CD4-positive, alpha-beta T cell treated with Interleukin-15 for 4 hours (primary cell): Measurements from ENCODE around the gene EFNA3.

Experiments used
- DNase-seq: peaks from one replicate; pipeline ENCODE4 v3.0.0-alpha.2; 2020; ENCODE audit warnings: low spot score

Gene EFNA3

DNA sequence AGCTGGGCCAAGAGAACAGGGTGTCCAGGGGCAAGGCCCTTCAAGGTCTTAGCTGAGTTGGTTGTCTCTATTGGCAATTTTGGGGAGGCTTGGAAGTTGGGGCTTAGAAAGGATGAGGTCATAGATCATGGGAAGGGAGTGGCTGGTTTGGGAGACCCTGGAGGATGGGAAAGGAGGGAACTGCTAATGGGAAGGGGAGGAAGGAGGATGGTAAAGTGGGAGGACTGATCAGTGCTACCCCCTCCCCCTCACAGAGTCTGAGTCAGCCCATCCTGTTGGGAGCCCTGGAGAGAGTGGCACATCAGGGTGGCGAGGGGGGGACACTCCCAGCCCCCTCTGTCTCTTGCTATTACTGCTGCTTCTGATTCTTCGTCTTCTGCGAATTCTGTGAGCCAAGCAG lies 10.0 kb upstream of the EFNA3 start:
- no peak for DNase-seq

DNA sequence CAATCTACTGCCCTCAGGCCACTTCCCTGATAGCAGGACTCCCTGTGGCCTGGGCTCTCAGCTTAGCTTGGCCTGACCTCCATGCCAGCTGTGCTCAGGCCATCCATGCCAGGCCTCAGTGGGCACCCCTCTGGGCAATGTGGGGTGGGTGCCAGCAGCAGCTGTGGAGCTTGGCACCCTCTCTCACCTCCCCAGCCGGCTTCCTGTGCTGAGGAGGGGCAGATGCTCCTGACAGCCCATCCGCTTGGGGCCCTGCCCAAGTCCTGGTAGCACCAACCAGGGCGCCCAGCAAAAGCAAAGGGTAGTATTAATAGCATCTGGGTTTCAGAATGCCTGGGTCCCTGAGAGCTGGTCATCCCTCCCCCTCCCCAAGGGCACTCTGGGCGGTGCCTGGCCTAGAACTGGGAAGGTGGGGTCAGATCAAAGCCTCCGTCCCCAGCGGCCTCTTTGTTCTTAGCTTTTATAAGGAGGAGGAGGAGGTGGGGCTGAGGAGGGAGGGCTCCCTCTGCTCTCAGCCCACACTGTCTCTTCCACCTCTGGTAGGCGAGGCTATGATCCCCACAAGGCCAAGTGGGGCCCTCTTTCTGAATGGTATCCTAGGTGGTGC lies 9.0 kb upstream of the EFNA3 start:
- no peak for DNase-seq

DNA sequence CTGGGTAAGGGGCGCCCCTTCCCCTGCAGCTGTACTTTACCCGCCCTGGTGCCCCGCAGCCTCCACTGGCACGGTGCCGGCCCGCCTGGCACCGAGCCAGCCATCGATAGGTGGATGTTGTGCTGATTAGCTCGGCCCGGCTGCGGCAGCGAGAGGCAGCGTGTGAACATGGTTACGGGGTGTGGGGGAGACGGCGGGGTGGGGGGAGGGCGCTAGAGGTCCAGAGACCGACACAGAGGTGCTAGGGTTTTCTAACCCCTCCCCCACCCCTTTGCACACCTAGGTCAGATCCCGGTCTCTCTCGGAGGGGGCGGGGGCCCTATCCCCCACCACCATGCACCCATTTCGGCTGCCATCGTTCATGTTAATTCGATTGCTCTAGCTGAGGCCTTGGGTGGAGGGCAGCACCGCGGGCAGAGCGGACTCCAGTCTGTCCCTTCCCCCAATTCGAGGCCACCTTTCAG lies 8.4 kb upstream of the EFNA3 start:
- no peak for DNase-seq

DNA sequence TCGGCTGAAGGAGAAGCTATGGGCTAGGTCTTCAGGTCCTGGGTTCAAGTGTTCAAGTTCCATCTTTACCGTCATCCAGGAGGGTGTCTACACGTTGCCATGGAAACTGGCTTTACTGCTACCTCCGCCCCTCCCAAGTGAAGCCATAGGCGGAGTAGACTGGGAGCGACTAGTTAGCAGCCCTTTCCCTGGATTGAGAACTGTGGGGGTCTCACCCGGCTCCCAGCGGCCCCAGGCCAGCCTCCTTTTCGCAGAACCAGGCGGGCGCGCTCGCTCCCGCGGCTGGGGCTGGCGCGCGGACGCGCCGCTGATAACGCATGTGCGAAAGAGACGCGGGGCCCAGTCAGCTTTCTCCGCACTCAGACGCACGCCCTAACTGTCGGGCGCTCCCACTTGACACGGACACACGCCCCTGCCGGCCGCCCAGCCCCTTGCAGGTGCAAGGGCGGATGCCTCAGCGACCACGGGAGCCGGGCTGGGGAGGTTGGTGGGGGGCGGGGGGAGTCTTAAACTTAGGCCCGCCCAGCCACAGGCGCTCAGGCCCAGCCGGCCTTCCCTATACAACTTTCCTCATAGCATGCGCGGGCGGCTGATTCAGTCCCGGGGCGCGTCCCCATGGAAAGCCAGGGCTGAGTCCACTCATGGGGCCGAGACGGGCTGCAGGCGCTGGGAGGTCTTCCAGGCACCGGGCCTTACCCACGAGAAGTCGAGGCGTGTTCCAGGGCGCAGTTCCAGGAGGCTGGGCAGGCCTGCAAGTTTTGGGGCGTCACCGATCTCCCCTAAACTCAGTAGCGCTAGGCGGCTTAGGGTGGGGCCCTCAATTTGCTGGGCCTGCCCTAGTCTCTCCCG lies 7.7 kb upstream of the EFNA3 start:
- DNase-seq: peak; percentile 74

DNA sequence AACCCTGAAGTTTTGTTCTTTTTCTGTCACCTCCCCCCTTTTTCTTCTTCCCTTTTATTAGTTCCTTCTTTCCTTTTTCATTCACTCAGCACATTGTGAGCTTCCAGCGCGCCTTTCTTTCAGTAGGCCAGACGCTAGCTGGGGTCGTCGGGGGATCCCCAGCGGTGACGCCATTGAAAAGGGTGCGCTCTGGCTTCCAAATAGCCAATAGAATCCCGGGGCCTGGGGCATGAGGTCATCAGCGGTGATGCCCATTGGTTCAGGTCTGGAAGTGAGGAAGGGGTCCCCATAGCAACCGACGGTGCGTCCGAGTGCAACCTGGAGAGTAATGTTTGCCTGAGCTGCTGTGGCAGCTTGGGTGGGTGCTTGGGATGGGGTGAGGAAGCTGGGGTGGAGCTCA lies 6.9 kb upstream of the EFNA3 start:
- no peak for DNase-seq

DNA sequence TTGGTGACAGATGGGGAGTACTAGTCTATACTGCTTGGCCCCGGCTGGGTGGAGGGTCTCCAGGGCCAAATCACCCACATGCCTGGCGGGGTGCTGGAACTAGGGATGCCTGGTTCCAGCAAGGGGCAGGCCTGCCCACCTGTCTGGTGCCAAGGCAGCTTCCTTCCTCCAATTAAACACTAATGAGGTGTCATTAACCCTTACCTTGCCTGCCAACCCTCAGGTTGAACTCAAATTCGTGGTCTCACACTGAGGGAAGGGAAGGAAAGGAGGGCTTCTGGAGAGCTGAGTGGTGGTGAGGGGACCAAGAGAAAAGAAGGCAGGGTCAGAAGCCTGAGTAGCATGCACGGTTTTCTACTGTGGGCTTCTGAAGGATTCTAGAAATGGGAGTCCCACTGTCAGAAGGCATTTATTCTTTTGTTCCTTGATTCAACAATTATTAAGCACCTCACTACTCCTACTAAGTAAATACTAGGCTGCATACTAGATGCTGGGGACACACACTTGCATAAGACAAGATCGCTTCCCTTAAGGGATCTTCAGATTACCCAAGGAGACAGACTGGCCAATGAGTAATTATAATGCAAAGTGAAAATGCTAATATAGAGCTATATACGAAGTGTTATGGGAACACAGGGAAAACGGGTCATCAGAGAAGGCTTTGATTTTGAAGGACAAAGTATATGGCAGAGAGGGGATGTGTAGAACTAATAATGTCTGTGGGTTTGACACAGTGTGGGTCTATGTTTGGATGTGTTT lies 5.9 kb upstream of the EFNA3 start:
- no peak for DNase-seq

DNA sequence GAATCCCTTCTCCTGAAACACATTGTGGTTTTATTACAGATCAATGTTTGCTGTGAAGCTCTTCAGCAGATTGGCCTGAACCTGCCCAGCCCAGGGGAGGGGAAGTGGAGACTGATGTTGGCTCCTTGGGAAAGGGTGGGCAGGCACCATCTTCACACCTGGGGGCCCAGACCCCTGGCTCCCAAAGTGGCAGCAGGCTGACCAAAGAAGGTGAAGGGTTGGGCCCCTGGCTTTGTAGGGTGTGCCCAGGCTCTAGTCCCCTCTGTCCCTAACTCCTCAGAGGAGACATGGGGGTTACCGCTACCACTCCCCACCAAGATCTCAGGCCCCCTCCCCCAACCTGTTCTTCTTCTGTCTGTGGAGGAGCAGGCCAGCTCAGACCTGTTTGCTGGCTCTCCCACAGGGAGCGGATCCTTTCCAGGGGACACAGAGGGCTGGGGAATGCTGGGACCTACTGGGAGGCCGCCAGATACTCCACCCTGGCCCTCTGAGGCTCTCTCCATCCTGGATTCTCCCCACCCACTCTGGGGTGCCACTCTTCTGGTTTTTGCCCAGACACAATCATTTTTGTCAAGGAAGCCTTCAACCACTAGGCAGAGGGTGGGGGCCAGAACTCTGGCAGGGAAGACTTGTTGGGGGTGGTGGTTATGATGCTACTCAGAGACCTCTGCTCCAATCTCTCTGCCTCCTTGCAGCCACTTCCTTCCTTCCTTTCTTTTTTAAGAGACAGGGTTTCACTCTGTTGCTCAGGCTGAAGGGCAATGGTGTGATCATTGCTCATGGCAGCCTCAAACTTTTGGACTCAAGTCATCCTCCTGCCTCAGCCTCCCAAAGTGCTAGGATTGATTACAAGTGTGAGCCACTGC lies 5.0 kb upstream of the EFNA3 start:
- DNase-seq: no peak

DNA sequence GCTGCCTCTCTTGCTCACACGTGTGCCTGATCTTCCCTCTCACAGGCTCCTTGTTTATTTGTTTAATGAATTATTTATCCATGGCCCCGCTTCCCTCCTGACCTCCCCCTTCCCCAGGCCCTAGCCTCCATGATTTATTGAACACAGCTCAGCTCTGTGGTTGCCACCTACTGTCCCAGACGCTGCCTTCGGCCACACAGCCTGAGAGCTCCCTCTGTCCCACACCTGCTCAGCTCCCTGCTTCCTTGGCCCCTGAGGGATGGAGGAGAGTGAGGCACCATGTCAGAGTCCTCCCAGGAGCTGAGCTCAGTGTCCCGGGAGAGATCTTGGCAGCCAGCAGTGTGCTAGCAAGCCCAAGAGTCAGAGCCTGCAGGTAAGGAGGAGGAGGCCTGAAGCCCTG lies 3.1 kb upstream of the EFNA3 start:
- DNase-seq: no peak

DNA sequence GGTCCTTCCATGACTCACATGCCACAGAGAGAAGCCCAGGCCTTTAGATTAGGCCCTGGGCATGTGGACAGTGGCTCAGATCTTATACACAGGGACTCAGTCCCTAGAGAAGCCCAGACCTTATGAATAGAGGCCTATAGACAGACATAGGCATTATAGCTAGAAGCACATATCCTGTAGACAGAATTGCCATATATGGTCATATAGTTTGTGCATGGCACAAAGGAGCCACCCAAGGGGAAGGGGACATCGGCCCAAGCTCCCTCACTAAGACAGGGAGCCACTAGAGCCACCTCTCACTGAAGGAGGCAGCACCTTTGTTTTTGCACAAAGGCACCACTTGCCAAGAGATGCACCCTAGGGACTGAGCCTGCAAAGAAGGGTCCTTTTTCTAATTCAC lies 2.3 kb upstream of the EFNA3 start:
- no peak for DNase-seq

DNA sequence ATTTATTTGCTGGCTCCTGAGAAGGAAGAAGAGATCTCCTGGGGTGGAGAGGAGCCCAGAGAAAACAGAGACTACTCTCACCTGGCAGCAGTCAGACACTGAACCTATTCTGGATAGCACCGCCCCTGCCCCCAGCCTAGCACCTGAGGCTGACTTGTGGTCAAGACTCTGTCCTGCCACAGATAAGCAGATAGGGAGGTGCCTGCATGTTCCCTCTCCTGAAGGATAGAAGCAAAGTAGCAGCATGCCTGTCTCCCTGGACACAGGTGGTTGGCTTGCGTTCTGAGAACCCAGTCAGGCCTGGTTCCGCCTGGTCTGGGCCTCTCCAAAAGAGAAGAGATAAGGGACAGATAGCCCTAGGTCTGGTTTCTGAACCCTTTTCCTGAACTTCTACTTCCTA lies 1.3 kb upstream of the EFNA3 start:
- no peak for DNase-seq

DNA sequence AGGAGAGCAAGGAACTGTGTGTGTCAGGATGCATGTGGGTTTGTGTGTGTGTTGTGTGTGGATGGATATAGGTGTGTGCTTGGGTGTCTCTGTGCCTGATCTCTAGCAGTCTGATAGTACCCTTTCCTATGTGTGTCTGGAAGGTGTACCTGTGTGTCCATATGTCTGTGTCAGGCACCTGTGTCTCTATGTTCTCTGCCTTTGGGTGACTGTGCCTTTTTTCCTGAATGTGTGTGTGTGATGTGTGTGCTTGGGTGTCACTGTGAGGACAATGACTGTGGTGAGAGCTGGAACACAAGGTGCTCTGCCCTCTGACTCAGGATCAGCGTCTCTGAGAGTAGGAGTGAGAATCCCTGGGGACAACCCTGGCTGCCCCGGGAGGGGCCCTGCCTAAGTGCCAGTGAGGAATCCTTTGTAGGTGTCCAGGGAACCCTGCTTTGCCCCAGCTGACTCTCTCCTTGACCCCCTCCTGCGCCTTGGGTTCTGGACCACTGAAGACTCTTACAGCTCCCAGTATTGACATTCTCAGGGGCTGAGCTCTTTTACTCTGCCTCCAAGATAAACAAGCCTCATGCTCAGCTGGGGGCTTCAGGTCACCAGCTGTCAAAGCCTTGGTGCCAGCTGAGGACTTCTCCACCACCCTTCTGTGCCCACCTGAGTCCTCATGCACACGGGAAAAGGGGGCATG lies 735 bp upstream of the EFNA3 start:
- no peak for DNase-seq

DNA sequence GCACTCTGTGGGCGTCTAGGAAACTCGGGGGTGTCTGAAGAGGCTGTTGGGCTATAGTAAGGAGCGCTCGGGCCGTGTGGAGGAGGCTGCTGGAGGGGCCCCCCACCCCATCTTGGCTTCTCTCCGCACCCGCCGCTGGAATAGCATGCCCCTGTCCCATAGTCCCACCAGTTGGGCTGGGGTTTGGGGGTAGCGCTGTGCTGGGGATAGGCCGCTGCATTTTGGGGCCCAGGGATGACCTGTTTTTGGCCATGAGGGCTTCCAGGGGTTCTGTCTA lies 511 bp downstream of the EFNA3 start:
- DNase-seq: no peak

DNA sequence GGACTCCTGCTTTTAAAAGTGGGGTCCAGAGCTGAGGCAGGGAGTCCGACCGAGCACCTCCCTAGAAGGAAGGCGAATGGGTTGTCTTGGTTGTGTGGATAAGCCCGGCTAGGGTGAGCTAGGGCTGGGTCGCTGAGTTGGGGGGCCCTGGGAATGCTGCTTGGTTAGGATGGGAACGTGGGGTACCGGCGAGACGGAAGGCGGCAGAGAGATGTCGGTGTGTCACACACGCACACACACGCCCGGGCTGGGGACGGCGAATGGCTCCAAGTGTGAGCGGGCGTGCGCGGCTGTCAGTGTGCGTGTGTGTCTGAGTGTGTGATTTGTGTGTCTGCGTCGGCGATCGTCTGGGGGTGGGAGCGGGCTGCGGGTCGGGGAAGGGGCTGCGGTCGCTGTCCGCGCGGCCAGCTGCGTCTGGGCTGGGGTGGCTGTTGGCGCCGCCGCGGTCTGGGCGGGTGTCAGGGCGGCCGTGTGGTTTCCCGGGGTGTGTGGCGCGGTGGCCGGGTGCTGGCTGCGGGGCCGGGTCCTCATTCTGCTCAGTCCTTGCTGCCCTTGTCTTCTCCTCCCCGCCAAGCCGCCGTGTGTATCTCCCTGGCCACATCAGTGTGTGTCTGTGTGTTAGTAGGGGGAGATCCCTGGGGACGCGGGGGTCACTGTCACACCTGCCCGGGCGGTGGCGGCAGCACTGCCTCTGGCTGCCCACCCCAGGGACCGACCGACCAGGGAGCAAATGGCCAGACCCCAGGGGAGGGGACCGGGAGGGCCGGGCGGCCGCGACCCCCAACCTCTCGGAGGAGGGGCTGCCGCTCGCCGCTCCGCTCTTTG lies 1.1 kb downstream of the EFNA3 start:
- DNase-seq: no peak

DNA sequence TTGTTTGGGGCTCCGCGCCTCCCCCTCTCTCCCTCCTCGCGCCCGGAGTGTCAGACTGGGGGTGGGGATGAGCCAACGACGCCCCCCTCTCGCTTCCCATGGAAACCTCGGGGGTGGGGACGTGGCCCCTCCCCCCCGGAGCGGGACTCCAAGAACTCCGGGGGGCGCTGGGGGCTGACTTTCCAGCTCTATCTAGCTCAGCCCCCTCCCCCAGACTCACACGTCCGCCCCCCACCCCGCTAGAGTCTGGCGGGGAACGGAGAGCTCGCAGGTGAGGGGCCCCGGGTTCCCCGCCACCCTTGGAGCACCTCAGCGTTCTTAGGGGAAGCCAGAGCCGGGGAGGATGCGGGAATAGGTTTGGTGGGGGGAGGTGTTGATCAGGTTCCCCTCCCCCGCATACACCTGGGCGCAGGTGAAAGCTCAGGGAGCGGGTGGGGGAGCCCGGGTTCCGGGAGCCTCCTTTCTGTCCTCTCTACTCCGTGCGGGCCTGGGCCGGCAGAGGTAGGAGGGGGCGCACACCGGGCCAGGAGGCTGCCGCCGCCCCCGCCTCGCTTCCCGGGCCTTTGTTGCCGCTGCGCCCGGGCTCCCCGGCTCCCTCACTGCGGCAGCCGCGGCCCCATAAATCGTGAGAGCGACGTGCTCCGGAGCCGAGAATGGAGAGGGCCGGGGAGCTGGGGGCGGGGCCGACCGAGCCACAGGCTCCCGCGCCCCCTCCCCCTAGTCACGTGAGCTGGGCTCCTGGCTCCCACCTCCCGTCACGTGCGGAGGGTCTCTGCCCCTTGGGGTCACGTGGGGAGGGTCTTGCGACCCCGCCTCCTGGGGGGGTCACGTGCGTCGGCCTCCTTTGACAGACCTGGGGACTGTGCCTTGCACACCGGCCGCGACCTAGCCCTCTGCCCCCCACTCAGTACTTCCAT lies 1.9 kb downstream of the EFNA3 start:
- DNase-seq: no peak

DNA sequence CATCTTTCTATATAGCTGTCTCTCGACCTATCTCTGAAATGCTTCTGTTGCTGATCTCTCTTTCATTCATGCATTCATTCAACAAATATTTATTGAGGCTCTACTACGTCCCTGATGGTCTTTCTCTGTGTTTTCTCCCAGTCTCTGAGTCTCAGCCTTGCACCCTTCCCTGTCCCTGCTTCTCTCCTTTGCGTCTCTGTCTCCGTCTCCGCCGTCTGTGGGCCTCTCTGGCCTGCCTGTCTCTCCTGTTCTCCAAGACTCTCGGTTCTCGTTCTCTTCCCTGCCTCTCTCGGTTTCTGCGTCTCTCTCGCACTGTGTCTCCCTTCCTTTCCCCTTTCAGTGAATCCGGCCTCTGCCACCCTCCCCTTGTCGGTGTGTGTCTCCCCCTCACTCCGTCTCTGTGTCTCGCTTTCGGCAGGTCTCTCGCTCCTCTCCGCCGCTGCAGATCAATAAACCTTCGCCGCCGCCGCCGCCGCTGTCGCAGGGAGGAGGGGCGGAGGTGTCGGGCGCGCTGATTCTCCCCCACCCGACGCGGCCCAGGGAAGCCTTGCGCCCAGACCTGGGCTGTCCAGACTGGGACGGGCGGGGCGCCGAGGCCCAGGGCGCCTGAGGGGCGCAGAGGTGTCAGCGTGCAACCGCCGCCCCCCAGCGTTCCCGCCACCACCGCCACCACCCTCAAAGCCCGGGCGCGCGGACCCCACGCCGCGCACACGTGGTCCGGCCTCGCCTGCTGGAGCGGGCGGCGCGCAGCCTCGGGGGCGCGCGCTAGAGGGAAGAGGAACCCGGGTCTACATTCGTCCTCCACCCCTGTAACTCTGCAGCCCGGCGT lies 3.0 kb downstream of the EFNA3 start:
- DNase-seq: no peak

DNA sequence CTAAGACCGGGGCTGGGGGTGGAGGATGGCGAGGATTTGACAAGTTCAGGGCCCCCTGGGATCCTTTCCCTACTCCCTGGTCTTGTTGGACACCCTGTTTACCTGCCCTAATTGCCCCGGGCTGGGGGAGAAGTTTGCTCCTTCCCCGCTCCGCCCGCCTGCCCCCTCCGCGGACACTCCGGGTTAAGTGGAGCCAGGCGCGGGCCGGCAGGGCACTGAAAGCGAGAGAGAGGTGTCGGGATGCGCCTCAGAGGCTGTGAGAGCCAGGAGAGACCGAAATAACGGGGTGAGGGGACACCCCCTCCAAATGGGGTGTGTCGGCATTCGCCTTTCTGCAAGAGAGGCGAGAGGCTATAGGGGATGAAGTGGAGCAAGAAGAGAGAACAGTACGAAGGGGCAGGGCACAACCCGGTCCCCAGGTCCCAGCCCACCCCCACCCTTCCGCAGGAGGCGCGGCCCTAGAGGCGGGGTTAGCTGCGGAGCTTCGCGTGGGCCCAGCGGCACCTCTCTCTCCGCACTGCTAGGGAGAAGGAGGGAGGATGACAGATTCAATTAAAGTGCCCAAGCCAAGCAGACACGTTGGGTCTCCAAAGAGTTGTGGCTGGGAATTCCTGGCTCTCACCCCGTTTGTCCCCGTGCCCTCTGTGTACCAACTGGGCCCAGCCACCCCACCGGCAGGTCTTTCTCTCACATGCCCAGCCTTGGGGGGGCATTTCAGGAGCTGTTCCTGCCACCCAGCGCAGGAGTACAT lies 3.8 kb downstream of the EFNA3 start:
- DNase-seq: no peak

DNA sequence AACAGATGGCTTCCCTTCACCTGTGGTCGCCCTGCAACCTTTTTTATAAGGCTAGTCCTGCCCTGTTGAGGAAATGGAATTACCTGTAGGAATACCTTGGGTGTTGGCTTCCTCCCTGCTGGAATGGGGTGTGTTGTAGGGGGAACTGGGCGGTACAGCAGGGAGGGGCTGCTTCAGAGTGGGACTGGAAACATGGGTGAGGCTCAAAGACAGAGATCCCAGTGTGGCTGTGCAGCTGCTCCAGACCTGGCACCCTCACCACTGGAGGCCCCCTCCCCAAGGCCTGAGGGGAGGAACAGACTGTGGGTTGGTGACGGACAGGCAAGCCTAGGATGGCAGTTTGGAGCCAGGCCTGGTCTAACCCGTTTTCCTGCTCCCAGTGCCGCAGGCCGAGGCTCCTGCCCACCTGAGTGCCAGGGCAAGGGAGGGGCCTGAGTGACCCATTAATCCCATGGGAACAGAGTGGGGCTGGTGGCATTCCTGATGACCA lies 4.5 kb downstream of the EFNA3 start:
- no peak for DNase-seq
